GM06990 (cell line): Measurements from ENCODE around the gene TBC1D10B.
A peak's percentile ranks its signal among the peaks of the same experiment; 100 is the strongest.
"Not testable (repeated sequence)": the region's sequence is repeated elsewhere in the genome, so short reads cannot be mapped to it uniquely, and the experiment has no call there.

ENCODE experiments used
- DNase-seq: peaks from one replicate; pipeline ENCODE4 v3.0.0-alpha.2; 2011; ENCODE audit not compliant: insufficient read length; ENCODE audit errors: extremely low read depth
- H3K27me3 ChIP-seq: replicated peaks from 2 replicates; pipeline ENCODE4 v1.6.0; 2011; ENCODE audit warnings: low read length; ENCODE audit not compliant: control insufficient read depth, insufficient read depth
- H3K36me3 ChIP-seq: 2 replicates; pipeline ENCODE4 v1.5.1; 2011; ENCODE audit warnings: low read length; ENCODE audit not compliant: control insufficient read depth, insufficient read depth
- H3K4me3 ChIP-seq: replicated peaks from 2 replicates; pipeline ENCODE4 v1.5.1; 2011; ENCODE audit warnings: low read depth, mild to moderate bottlenecking, control low read depth, low read length
- CTCF ChIP-seq: IDR thresholded peaks from 2 replicates; pipeline ENCODE4 v1.5.1; 2011; ENCODE audit warnings: low read length, control low read depth, mild to moderate bottlenecking, inconsistent platforms; ENCODE audit not compliant: insufficient read depth, poor library complexity, severe bottlenecking

The TBC1D10B gene

GRCh38 chr16:30348113-30348512, 22.2 kb downstream of the TBC1D10B start:
- H3K27me3 ChIP-seq: no peaks in the 10 kb centered on the region
- H3K4me3 ChIP-seq: no peak overlapping the region
- no peak for DNase-seq
- no peak for TF ChIP-seq CTCF
- H3K36me3 ChIP-seq: peaks cover 13% of the 10 kb centered on the region

DNA sequence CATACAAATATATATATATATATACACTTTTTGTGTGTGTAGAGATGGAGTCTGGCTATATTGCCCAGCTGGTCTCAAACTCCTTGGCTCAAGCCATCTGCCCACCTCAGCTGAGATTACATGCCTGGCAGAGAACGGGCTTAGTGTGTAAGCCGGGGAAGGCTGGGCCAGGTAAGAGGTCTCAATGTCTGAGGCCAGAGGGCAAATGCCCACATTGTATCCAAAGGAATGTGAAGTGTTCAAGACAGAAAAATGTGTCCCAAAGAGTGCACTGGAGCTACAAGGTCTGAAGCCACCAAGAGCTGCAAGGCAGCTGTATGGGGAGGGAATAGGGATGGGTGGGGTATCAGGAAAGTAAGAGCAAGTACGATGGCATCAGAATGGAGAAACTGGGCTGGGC, 24.0 kb downstream of the TBC1D10B start:
- no peaks in the 10 kb centered on the region for H3K36me3 ChIP-seq
- DNase-seq: no peak
- TF ChIP-seq CTCF: no peak
- H3K4me3 ChIP-seq: no peak overlapping the region
- H3K27me3 ChIP-seq: no peaks in the 10 kb centered on the region

- H3K4me3 ChIP-seq, H3K27me3 ChIP-seq, DNase-seq, H3K36me3 ChIP-seq: not testable (repeated sequence)
These were observed 26.8 kb downstream of the TBC1D10B start for GRCh38 chr16:30343491-30343820.

DNA sequence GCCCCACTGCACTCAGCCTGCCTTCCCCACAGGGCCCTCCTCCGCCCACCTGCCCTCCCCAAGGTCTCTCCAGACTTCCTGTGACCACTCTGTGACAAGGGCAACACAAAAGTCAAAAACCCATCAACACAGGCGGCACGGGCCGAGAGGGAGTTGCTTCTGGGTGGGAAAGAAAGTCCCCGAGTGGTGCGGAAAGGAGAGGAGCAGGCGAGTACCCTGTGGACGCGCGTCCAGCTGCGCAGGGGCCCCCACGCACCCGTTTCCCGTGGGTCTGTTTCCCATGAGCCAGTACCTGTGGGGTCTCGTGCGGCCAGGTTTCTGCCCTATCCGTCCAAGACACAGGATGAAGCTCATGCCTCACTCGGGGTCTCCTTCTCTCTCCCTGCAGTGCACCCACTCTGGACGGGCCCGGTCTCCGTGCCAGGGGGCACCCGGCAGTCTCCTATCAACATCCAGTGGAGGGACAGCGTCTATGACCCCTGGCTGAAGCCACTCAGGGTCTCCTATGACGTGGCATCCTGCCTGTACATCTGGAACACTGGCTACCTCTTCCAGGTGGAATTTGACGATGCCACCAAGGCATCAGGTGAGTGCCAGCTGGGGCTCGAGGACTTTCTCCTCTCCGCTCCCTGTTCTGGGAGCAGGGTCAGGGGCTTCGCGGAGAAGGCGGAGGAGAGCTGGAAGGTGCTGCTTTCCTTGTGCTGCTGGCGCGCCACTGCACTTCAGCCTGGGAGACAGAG, 27.4 kb downstream of the TBC1D10B start:
- TF ChIP-seq CTCF: no peak
- H3K4me3 ChIP-seq: no peak overlapping the region
- no peak for DNase-seq
- H3K36me3 ChIP-seq: no peaks in the 10 kb centered on the region
- H3K27me3 ChIP-seq: no peaks in the 10 kb centered on the region

- H3K27me3 ChIP-seq, H3K4me3 ChIP-seq, H3K36me3 ChIP-seq, DNase-seq: not testable (repeated sequence)
- TF ChIP-seq CTCF: peak; percentile 5
These were observed 28.3 kb downstream of the TBC1D10B start for GRCh38 chr16:30341971-30342370.

DNA sequence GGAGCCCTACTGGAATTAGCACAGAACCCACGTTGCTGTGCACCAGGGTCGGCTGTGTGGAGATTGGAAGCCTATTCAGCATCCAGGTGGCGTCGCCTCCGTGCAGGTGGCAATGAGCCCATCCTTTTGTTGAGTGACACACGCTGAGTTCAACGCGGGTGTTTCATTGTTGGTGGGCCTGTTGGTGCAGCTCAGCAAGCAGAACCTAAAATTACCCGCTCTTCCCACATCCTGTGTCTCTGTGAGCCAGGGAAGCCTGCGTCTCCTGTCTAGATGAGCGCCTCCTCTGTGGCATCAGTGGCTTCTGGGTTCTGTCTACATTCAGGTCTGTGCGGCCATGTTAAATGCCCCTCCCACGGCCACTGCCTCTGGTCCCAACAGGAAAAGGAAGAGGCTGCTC, 29.7 kb downstream of the TBC1D10B start:
- Histone ChIP-seq H3K36me3 (no peaks in the 10 kb centered on the region), H3K4me3 (no peak overlapping the region), H3K27me3 (no peaks in the 10 kb centered on the region)
- no peak for TF ChIP-seq CTCF
- DNase-seq: no peak

DNA sequence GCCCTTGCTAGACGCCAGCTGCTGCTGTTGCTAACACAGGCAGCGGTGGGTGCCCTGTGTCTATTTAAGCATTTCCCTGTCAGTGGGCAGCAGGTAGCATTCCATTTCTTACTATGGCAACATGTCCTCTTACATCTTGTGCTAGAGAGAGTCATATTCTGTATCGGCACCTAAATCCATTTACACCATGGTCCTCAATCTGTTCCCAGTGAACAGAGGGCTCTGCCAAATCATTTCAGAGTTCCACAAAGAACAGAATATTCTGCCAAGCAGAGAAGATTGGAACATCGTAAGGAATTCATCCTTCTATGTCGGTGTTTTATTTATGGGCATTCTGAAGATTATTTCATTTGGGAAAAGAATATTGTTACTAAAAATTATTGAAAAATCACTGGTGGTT, 31.6 kb downstream of the TBC1D10B start:
- not testable (repeated sequence) for H3K27me3 ChIP-seq, H3K36me3 ChIP-seq, DNase-seq, H3K4me3 ChIP-seq

- DNase-seq, H3K27me3 ChIP-seq, H3K4me3 ChIP-seq, H3K36me3 ChIP-seq: not testable (repeated sequence)
These were observed 32.3 kb downstream of the TBC1D10B start for GRCh38 chr16:30337964-30338357.
